ENCODE data around the gene JPH3. TPM values are rescaled to one million over a fixed set of nuclear protein-coding genes. Genes with fewer than 3 reads are reported as not detected.

Gene JPH3
- total and polyA plus RNA-seq, 10 of the 15 experiments (the other 5 are each of a cell fraction or from before 2014, with no cell fraction given), result 0.05 TPM; not detected in 9

DNA sequence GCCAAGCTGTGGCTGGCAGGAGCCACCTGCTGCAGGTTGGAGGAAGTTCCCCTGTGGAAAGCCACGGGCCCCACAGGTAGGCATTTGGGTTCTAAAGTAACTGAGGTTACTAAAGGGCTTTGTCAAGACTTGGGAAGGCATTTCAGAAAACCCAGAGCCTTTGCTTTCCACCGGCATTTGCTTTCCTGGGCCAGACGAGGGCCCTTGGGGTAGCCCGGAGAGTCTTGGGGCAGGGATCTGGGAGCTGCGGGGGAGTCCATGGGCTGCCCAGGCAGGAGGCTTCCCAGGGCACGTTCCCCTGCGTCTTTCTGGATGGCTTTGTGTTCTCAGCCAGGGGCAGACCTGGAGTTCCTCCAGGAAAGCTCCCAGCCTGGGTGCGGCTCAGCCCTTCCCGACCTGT, 43.5 kb downstream of the JPH3 start:
- in situ Hi-C loops (cut with MboI) (no loop called here), intact Hi-C loops (cut with micrococcal nuclease; ENCODE audit: unreplicated experiment) (no loop called here)
- CTCF ChIA-PET, result no interaction called here
- Histone ChIP-seq H3K27me3 (replicated peaks in 1 of 2; ENCODE audit: control insufficient read depth in 2 of 2, insufficient read depth in 2 of 2, low read length in 1 of 2) (peaks cover 0 to 3% of the 10 kb centered on the region in 2 experiments; a peak in 2 of 4 replicates), H3K4me2 (ENCODE audit: control insufficient read depth, insufficient read depth) (no peak overlapping the region), H3K9ac (ENCODE audit: control insufficient read depth, insufficient read depth, low read length) (no peak overlapping the region), H3K79me2 (ENCODE audit: control insufficient read depth, insufficient read depth, low read length) (no peaks in the 10 kb centered on the region), H3K9me3 (replicated peaks; ENCODE audit: control insufficient read depth, insufficient read depth, low read length) (no peaks in the 10 kb centered on the region), H3K4me1 (ENCODE audit: control insufficient read depth, insufficient read depth, low read length) (no peaks in the 10 kb centered on the region), H3K27ac (ENCODE audit: control insufficient read depth, insufficient read depth) (no peak overlapping the region), H3K36me3 (ENCODE audit: control insufficient read depth in 2 of 2, insufficient read depth in 2 of 2, low read length in 1 of 2) (no peaks in the 10 kb centered on the region), H4K20me1 (ENCODE audit: control insufficient read depth, insufficient read depth) (no peaks in the 10 kb centered on the region), H2AFZ (ENCODE audit: control insufficient read depth, low read depth, low read length) (no peak overlapping the region), H3K4me3 (no peak overlapping the region)
- no peak for ATAC-seq
- WGBS (ENCODE audit: insufficient coverage, insufficient replicate concordance, low lambda C conversion rate, missing lambda C conversion rate), result 33% methylated on average over 9 of the region's 9 CpGs
- no peak for FAIRE-seq
- DNase-seq (ENCODE audit: low read depth, low spot score), result no peak
- SMC1A ChIA-PET (ENCODE audit: uncharacterized antibody, unreplicated experiment), result no interaction called here
- RAD21 ChIA-PET (ENCODE audit: unreplicated experiment), result no interaction called here
- TF ChIP-seq CHD4 (IDR thresholded peaks at IDR 0.05), result no peak
- no peak for TF ChIP-seq BMI1 (IDR thresholded peaks at IDR 0.05; ENCODE audit: borderline replicate concordance)
- TF ChIP-seq RFX5 (IDR thresholded peaks at IDR 0.05; ENCODE audit: low read depth, low read length), result no peak
- no peak for TF ChIP-seq RELA (IDR thresholded peaks at IDR 0.05; ENCODE audit: borderline replicate concordance, partially characterized antibody)
- TF ChIP-seq, protein P1, sequence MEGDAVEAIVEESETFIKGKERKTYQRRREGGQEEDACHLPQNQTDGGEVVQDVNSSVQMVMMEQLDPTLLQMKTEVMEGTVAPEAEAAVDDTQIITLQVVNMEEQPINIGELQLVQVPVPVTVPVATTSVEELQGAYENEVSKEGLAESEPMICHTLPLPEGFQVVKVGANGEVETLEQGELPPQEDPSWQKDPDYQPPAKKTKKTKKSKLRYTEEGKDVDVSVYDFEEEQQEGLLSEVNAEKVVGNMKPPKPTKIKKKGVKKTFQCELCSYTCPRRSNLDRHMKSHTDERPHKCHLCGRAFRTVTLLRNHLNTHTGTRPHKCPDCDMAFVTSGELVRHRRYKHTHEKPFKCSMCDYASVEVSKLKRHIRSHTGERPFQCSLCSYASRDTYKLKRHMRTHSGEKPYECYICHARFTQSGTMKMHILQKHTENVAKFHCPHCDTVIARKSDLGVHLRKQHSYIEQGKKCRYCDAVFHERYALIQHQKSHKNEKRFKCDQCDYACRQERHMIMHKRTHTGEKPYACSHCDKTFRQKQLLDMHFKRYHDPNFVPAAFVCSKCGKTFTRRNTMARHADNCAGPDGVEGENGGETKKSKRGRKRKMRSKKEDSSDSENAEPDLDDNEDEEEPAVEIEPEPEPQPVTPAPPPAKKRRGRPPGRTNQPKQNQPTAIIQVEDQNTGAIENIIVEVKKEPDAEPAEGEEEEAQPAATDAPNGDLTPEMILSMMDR (IDR thresholded peaks at IDR 0.05 in 2 of 3, conservative IDR thresholded peaks at IDR 0.05 in 1 of 3; ENCODE audit: control insufficient read depth in 2 of 3, extremely low read depth in 1 of 3, insufficient read depth in 1 of 3, low read depth in 3 of 3, low read length in 3 of 3), result no peak
- no peak for TF ChIP-seq YY1 (IDR thresholded peaks at IDR 0.05; ENCODE audit: low read depth, low read length)
- no peak for TF ChIP-seq CHD1 (IDR thresholded peaks at IDR 0.05; ENCODE audit: low read depth, low read length)
- TF ChIP-seq HDGF (IDR thresholded peaks at IDR 0.05), result no peak
- TF ChIP-seq, protein P2, sequence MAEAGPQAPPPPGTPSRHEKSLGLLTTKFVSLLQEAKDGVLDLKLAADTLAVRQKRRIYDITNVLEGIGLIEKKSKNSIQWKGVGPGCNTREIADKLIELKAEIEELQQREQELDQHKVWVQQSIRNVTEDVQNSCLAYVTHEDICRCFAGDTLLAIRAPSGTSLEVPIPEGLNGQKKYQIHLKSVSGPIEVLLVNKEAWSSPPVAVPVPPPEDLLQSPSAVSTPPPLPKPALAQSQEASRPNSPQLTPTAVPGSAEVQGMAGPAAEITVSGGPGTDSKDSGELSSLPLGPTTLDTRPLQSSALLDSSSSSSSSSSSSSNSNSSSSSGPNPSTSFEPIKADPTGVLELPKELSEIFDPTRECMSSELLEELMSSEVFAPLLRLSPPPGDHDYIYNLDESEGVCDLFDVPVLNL (IDR thresholded peaks at IDR 0.05; ENCODE audit: low read depth, low read length), result no peak
- TF ChIP-seq ETV6 (conservative IDR thresholded peaks at IDR 0.05 in 1 of 2, IDR thresholded peaks at IDR 0.05 in 1 of 2; ENCODE audit: borderline replicate concordance in 1 of 2, low read depth in 1 of 2), result no peak
- BruUV-seq (replicated peaks), result no TSS peak
- POLR2A ChIA-PET, result no interaction called here

All from GM12878 (cell line).